ENCODE data around the gene TBKBP1. TPM values are rescaled to one million over a fixed set of nuclear protein-coding genes. Genes with fewer than 3 reads are reported as not detected.

The TBKBP1 gene
- total RNA-seq, 1 experiment from 2014 or later = 33.2 TPM

- H3K18ac ChIP-seq (ENCODE audit: insufficient read length, low read depth, low read length) = no peak within 1 kb of the TSS
- H3K9ac ChIP-seq (ENCODE audit: extremely low read depth, insufficient read length, low read length) = no peak within 1 kb of the TSS
- no peak within 1 kb of the TSS for H4K5ac ChIP-seq (ENCODE audit: insufficient read length, low read depth, low read length)
Measured at GRCh38 chr17:47733047-47733673, 39.2 kb downstream of the TBKBP1 start, which contains the start of gene TBX21. TSS of gene TBX21 (plus strand) at chr17:47733236. CDS start at chr17:47733455, 219 bp downstream.

More at GRCh38 chr17:47733047-47733673, 39.2 kb downstream of the TBKBP1 start, which contains the start of gene TBX21:
- no peaks in the 10 kb centered on the region for H4K20me1 ChIP-seq (ENCODE audit: control insufficient read depth, insufficient read depth, insufficient read length)
- no peak within 1 kb of the TSS for H3K14ac ChIP-seq (ENCODE audit: insufficient read depth, low read length)
- Mint-ChIP-seq H3K27ac (no peak within 1 kb of the TSS), H3K9me3 (peaks cover 0 to 2% of the 10 kb centered on the region in 2 experiments; a peak in 1 of 5 replicates), H3K27me3 (ENCODE audit: low read depth) (peaks cover 82% of the 10 kb centered on the region), H3K4me3 (peak within 1 kb of the TSS; percentile 59 to 86), H3K36me3 (ENCODE audit: insufficient read depth in 1 of 3, low read depth in 3 of 3) (no peaks in the 10 kb centered on the region; a peak in 1 of 7 replicates), H3K4me1 (peaks cover 9 to 15% of the 10 kb centered on the region in 2 experiments)
- peaks cover 9% of the 10 kb centered on the region for H3K23me2 ChIP-seq (ENCODE audit: insufficient read length, low read depth, low read length, poor library complexity, severe bottlenecking)
- no peak within 1 kb of the TSS for H4K8ac ChIP-seq (replicated peaks; ENCODE audit: insufficient read length, low read depth, low read length)
- peak; percentile 89 for DNase-seq
- H3K4me2 ChIP-seq (ENCODE audit: insufficient read depth, insufficient read length, low read length) = peak within 1 kb of the TSS; percentile 67
- H2BK12ac ChIP-seq (ENCODE audit: insufficient read length, low read depth, low read length) = no peak within 1 kb of the TSS
- TF ChIP-seq CTCF (conservative IDR thresholded peaks at IDR 0.05) = peak; percentile 51
- no peak within 1 kb of the TSS for H3T11ph ChIP-seq (ENCODE audit: low read length)
- no peaks in the 10 kb centered on the region for H3K79me1 ChIP-seq (ENCODE audit: insufficient read depth, low read depth, low read length, poor library complexity, severe bottlenecking)
- no peak within 1 kb of the TSS for H2BK20ac ChIP-seq (ENCODE audit: low read depth, low read length, poor library complexity, severe bottlenecking)
- no CpG with 5 or more reads among the region's 73 CpGs for WGBS (ENCODE audit: extremely low coverage, insufficient read length, low lambda C conversion rate)
- no peak within 1 kb of the TSS for H3K56ac ChIP-seq (ENCODE audit: insufficient read length, low read depth, low read length)
- H4K91ac ChIP-seq (ENCODE audit: insufficient read length, low read depth, low read length) = no peak within 1 kb of the TSS
- peaks cover 26% of the 10 kb centered on the region for H3K27me3 ChIP-seq (ENCODE audit: insufficient read depth, low read length)
- H2BK15ac ChIP-seq (ENCODE audit: low read depth, low read length) = no peak within 1 kb of the TSS
- H2BK5ac ChIP-seq (ENCODE audit: insufficient read length, low read length) = no peak within 1 kb of the TSS
- H3K79me2 ChIP-seq (ENCODE audit: insufficient read depth, low read length) = no peaks in the 10 kb centered on the region
- no peak within 1 kb of the TSS for H3K27ac ChIP-seq (ENCODE audit: insufficient read length, low read depth, low read length)
- H3K9me3 ChIP-seq (ENCODE audit: control insufficient read depth, low read depth, low read length) = no peaks in the 10 kb centered on the region
- no peak within 1 kb of the TSS for H2AFZ ChIP-seq (ENCODE audit: low read length)
- H3K4ac ChIP-seq (ENCODE audit: low read depth, low read length) = no peak within 1 kb of the TSS
- no peaks in the 10 kb centered on the region for H3K4me1 ChIP-seq (ENCODE audit: insufficient read depth, low read length)
- no peak within 1 kb of the TSS for H2BK120ac ChIP-seq (ENCODE audit: low read depth, low read length, poor library complexity, severe bottlenecking)
- no peak within 1 kb of the TSS for H3K23ac ChIP-seq (ENCODE audit: insufficient read length, low read depth, low read length)
- no peak within 1 kb of the TSS for H2AK5ac ChIP-seq (ENCODE audit: insufficient read length, low read length)

All from H9 (cell line).